OCI-LY1 (cell line): ENCODE measurements around the gene UBA6.

Experiments used
- H2AFZ ChIP-seq: fragments of 200-600 bp; sonication (generic), shearing (Covaris generic); 2 replicates; pipeline ENCODE4 v1.6.0; 2014; ENCODE audit warnings: antibody characterized with exemption, mild to moderate bottlenecking, low read length
- H3F3A ChIP-seq: fragments of 200-600 bp; sonication (generic), shearing (Covaris generic); 2 replicates; pipeline ENCODE4 v1.6.0; 2014; ENCODE audit warnings: mild to moderate bottlenecking, antibody characterized with exemption, low read length, moderate library complexity; ENCODE audit not compliant: insufficient read depth
- H3K27ac ChIP-seq: fragments of 200-600 bp; sonication (generic); 2 replicates; pipeline ENCODE4 v1.5.1; 2014; ENCODE audit warnings: low read length, mixed run types, mild to moderate bottlenecking, low read depth; ENCODE audit not compliant: poor library complexity, severe bottlenecking
- H3K27me3 ChIP-seq: fragments of 200-600 bp; sonication (generic); 2 replicates; pipeline ENCODE4 v1.6.0; 2014; ENCODE audit warnings: antibody characterized with exemption, mild to moderate bottlenecking, low read length, moderate library complexity; ENCODE audit not compliant: insufficient read depth
- H3K36me3 ChIP-seq: fragments of 200-600 bp; sonication (generic); 2 replicates; pipeline ENCODE4 v1.6.1; 2014; ENCODE audit warnings: mild to moderate bottlenecking, antibody characterized with exemption, low read length, moderate library complexity, mixed read lengths; ENCODE audit not compliant: insufficient read depth
- H3K4me1 ChIP-seq: fragments of 200-600 bp; sonication (generic); 2 replicates; pipeline ENCODE4 v1.5.1; 2014; ENCODE audit warnings: mild to moderate bottlenecking, low read length, moderate library complexity; ENCODE audit not compliant: insufficient read depth, severe bottlenecking
- H3K4me2 ChIP-seq: fragments of 200-600 bp; sonication (generic), shearing (Covaris generic); 2 replicates; pipeline ENCODE4 v1.6.1; 2014; ENCODE audit warnings: low read length
- H3K4me3 ChIP-seq: fragments of 200-600 bp; sonication (generic); 2 replicates; pipeline ENCODE4 v1.5.1; 2014; ENCODE audit warnings: low read length, low read depth, mild to moderate bottlenecking, mixed read lengths; ENCODE audit not compliant: poor library complexity, severe bottlenecking
- H3K79me2 ChIP-seq: fragments of 200-600 bp; shearing (Covaris generic); 2 replicates; pipeline ENCODE4 v1.6.1; 2016; ENCODE audit warnings: mixed run types, low read length, mixed read lengths; ENCODE audit not compliant: insufficient read depth
- H3K9ac ChIP-seq: fragments of 200-600 bp; sonication (generic), shearing (Covaris generic); 2 replicates; pipeline ENCODE4 v1.6.1; 2014; ENCODE audit warnings: mild to moderate bottlenecking, low read length, mixed read lengths
- H3K9me2 ChIP-seq: fragments of 200-600 bp; sonication (generic), shearing (Covaris generic); 2 replicates; pipeline ENCODE4 v1.6.1; 2014; ENCODE audit warnings: low read depth, mild to moderate bottlenecking, low read length, mixed read lengths
- H3K9me3 ChIP-seq: fragments of 200-600 bp; shearing (Covaris generic); 2 replicates; pipeline ENCODE4 v1.6.1; 2014; ENCODE audit warnings: low read length, mixed read lengths
- H4K20me1 ChIP-seq: fragments of 200-600 bp; sonication (generic), shearing (Covaris generic); 2 replicates; pipeline ENCODE4 v1.6.0; 2016; ENCODE audit warnings: mild to moderate bottlenecking, low read length; ENCODE audit not compliant: insufficient read depth
- CTCF ChIP-seq: fragments of 200-600 bp; sonication (generic), shearing (Covaris generic); IDR thresholded peaks from 2 replicates; pipeline ENCODE4 v1.5.1; 2017; ENCODE audit warnings: mild to moderate bottlenecking, antibody characterized with exemption, low read length, moderate library complexity, mixed read lengths
- EZH2 ChIP-seq: fragments of 200-600 bp; sonication (generic), shearing (Covaris generic); IDR thresholded peaks from 2 replicates; pipeline ENCODE4 v1.8.0; 2017; ENCODE audit warnings: borderline replicate concordance, mixed run types, mild to moderate bottlenecking, antibody characterized with exemption, low read length, moderate library complexity, mixed read lengths

The UBA6 gene

GRCh38 chr4:67723341-67723740 lies 22.4 kb upstream of the UBA6 start:
- Histone ChIP-seq H3K27ac (no peak overlapping the region), H3F3A (no peaks in the 10 kb centered on the region), H3K4me3 (no peak overlapping the region), H3K4me2 (no peak overlapping the region), H3K27me3 (no peaks in the 10 kb centered on the region), H3K9me2 (no peaks in the 10 kb centered on the region), H3K4me1 (no peaks in the 10 kb centered on the region), H3K9ac (no peak overlapping the region), H2AFZ (no peak overlapping the region), H4K20me1 (no peaks in the 10 kb centered on the region), H3K36me3 (peaks cover 14% of the 10 kb centered on the region), H3K9me3 (no peaks in the 10 kb centered on the region), H3K79me2 (no peaks in the 10 kb centered on the region)
- TF ChIP-seq EZH2, result no peak
- no peak for TF ChIP-seq CTCF

GRCh38 chr4:67721770-67722597 lies 21.0 kb upstream of the UBA6 start:
- H4K20me1 ChIP-seq, result no peaks in the 10 kb centered on the region
- no peak overlapping the region for H3K4me3 ChIP-seq
- no peak overlapping the region for H2AFZ ChIP-seq
- no peaks in the 10 kb centered on the region for H3F3A ChIP-seq
- H3K79me2 ChIP-seq, result no peaks in the 10 kb centered on the region
- H3K9ac ChIP-seq, result no peak overlapping the region
- no peaks in the 10 kb centered on the region for H3K9me2 ChIP-seq
- H3K9me3 ChIP-seq, result no peaks in the 10 kb centered on the region
- H3K4me2 ChIP-seq, result no peak overlapping the region
- no peaks in the 10 kb centered on the region for H3K4me1 ChIP-seq
- TF ChIP-seq CTCF (no peak), EZH2 (no peak)
- H3K27ac ChIP-seq, result no peak overlapping the region
- no peaks in the 10 kb centered on the region for H3K27me3 ChIP-seq
- H3K36me3 ChIP-seq, result peaks cover 14% of the 10 kb centered on the region

GRCh38 chr4:67721315-67721769 lies 20.4 kb upstream of the UBA6 start:
- Histone ChIP-seq H3K9ac (no peak overlapping the region), H3F3A (no peaks in the 10 kb centered on the region), H3K79me2 (no peaks in the 10 kb centered on the region), H3K9me3 (no peaks in the 10 kb centered on the region), H4K20me1 (no peaks in the 10 kb centered on the region), H3K27ac (no peak overlapping the region), H3K4me2 (no peak overlapping the region), H3K9me2 (no peaks in the 10 kb centered on the region), H3K27me3 (no peaks in the 10 kb centered on the region), H3K36me3 (peaks cover 14% of the 10 kb centered on the region), H3K4me3 (no peak overlapping the region), H3K4me1 (no peaks in the 10 kb centered on the region), H2AFZ (no peak overlapping the region)
- no peak for TF ChIP-seq EZH2
- no peak for TF ChIP-seq CTCF
